GM18951 (cell line): Measurements from ENCODE around the gene SSBP3.

ENCODE experiments used
- POLR2A ChIP-seq: IDR thresholded peaks from 4 replicates; pipeline ENCODE4 v1.6.1; 2011; ENCODE audit warnings: mild to moderate bottlenecking; ENCODE audit not compliant: insufficient read length, insufficient read depth; ENCODE audit errors: extremely low read depth
- in situ Hi-C: fragments of 300-500 bp; cut with MboI; formaldehyde crosslinking; loops from one replicate; pipeline ENCODE4 v1.12.0; 2022; ENCODE audit warnings: low sequenced_read_pairs, mixed read lengths, inconsistent platforms; ENCODE audit not compliant: unreplicated experiment

SSBP3 gene

GRCh38 chr1:54417123-54417522, 10.9 kb upstream of the SSBP3 start:
- no peak for TF ChIP-seq POLR2A
- in situ Hi-C loops, result loop anchor here (10.0 kb wide), 1 partner anchor 58 kb away; no protein-coding TSS in a partner anchor

DNA sequence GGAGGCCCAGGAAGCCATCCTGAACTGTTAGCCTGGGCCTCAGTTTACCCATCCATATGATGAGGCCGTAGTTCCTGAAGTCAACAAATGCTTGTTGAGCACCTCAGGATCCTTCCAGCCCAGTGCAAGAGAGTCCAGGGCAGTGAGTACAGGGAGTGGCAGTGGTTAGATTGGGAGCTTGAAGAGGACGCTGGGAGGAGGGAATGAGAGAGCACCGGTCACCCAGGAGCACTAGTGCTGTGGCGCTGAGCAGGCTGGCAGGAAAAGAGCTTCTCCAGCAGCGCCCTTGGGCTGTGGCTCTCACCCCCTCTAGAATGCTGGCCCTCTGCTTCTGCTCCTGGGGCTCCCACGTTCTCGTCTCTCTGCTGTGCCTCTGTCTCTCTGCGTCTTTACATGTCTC, 10.2 kb upstream of the SSBP3 start:
- in situ Hi-C loops, result loop anchor here (10.0 kb wide), 1 partner anchor 58 kb away; no protein-coding TSS in a partner anchor

GRCh38 chr1:54415991-54416390, 9.8 kb upstream of the SSBP3 start:
- in situ Hi-C loops, result loop anchor here (10.0 kb wide), 1 partner anchor 59 kb away; no protein-coding TSS in a partner anchor
- no peak for TF ChIP-seq POLR2A

More for the DNA sequence above, 10.2 kb upstream of the SSBP3 start:
- TF ChIP-seq POLR2A, result no peak

GRCh38 chr1:54415533-54415932, 9.3 kb upstream of the SSBP3 start:
- in situ Hi-C loops, result loop anchor here (10.0 kb wide), 1 partner anchor 59 kb away; no protein-coding TSS in a partner anchor
- no peak for TF ChIP-seq POLR2A

DNA sequence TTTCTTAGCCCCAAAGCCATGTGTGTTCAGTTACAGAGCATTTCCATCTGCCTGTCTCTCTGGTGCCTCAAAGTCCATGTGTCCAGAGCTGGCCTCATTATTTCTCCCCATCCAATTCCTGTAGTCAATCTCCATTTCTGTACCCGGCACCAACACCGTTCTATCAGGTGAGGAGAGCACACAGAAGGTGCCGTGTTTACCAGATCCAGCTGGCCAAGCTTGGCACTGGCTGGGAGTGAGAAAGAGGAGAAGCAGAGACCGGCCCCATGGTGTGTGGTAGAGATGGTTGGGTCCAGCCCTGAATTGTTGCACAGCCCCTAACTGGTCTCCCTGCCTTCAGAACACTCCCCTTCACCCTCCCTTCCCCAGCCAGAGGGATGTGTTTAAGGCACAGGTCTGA, 7.5 kb upstream of the SSBP3 start:
- TF ChIP-seq POLR2A, result no peak
- in situ Hi-C loops, result loop anchor here (10.0 kb wide), 1 partner anchor 61 kb away; no protein-coding TSS in a partner anchor

DNA sequence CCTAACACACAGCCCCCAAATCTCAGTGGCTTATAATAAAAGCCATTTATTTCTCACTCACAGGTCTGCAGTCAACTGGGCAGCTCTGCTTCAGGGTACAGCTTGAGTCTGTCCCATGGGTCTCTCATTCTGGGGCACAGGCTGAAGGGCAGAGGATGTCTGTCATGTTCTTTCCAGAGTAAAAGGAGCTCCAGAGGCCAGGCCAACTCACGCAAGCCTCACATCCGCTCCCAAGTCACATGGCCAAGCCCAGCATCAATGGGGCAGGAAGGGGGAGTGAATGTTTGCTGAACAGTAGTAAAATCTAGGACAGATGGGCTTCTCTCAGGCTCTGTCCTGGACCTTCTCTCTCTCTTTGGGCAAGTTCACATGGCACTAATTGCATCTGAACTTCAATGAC, 7.1 kb upstream of the SSBP3 start:
- TF ChIP-seq POLR2A, result no peak
- in situ Hi-C loops, result loop anchor here (10.0 kb wide), 1 partner anchor 62 kb away; no protein-coding TSS in a partner anchor

DNA sequence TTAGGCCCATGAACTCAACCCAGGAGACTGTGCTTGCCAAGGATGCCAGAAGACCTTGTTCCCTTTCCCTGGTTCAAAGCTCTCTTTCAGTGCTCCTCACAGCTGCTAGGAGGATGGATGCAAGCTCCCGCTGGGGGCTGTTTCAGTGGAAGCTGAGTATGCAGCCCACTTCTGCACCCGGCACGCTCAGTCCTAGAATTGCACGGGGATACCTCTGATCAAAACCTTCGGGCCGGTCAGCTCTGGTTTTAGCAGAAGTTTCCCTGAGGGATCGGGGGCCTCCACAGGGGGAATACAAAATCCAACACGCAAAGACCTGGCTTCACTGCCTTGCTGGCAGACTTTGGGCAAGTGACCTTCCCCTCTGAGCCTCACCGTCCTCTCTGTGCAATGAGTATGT, 4.2 kb upstream of the SSBP3 start:
- TF ChIP-seq POLR2A, result no peak
- in situ Hi-C loops, result loop anchor here (10.0 kb wide), 1 partner anchor 64 kb away; no protein-coding TSS in a partner anchor

DNA sequence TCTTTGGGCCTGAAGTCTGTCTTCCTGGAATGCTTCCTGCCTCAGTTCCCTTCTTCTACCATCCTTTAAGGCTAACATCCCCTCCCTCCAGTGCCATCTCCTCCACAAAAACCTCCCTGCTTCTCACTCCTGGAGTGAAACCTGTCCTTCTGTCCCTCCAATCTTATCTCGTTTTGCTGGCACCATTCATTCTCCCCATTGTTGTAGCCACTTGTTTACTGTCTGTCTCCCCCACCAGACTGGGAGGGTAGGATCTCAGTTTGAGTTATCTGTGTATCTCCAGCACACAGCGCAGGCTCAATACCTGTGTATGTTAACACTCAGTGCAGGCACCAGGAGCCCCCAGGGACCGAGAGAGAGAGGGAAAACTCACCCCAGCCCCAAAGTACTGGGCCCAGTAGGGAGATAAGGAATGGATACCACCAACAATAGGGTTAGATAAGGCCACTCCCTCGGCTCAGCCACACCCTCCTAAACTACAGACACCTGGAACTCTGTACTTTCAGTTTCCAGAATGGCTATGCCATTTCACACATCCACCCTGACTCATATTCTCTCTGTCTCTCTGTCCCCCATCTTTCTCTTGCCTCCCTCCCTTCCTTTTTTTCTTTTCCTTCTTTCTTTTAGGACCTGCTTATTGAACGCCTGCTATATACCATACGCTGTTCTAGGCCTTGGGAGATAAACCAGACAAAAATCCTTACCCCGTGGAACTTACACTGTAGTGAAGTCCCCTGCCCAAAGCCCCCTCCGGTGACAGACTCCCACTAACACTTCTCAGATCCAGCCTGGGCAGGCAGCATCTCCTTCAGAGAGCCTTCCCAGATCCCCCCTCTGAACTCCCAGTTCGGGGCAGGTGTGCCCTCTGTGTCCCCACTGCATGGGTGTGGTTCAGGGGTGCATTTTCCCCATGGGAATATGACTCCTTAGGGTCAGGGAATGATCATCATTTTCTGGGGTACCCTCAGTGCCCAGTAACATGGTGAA, 3.3 kb upstream of the SSBP3 start:
- in situ Hi-C loops, result loop anchor here (10.0 kb wide), 1 partner anchor 65 kb away; no protein-coding TSS in a partner anchor
- TF ChIP-seq POLR2A, result no peak

GRCh38 chr1:54408147-54409066, 2.2 kb upstream of the SSBP3 start:
- in situ Hi-C loops, result no loop called here

GRCh38 chr1:54407404-54408146, 1.4 kb upstream of the SSBP3 start:
- in situ Hi-C loops, result no loop called here

More at GRCh38 chr1:54408147-54409066, 2.2 kb upstream of the SSBP3 start:
- no peak for TF ChIP-seq POLR2A

DNA sequence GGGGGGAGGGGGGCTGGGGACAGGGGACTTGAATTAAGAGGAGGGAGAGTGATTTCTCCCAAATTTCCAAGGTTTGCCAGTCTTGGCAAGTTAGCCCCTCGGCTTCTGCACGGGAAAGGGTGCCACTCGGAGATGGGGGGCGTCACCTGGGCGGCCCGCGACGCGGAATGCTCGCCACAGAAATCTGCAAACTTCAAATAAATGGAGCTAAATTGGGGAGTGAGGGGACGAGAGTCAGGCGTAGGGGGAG, 885 bp upstream of the SSBP3 start:
- in situ Hi-C loops, result no loop called here
- no peak for TF ChIP-seq POLR2A

More at GRCh38 chr1:54407404-54408146, 1.4 kb upstream of the SSBP3 start:
- peak; percentile 17 for TF ChIP-seq POLR2A

DNA sequence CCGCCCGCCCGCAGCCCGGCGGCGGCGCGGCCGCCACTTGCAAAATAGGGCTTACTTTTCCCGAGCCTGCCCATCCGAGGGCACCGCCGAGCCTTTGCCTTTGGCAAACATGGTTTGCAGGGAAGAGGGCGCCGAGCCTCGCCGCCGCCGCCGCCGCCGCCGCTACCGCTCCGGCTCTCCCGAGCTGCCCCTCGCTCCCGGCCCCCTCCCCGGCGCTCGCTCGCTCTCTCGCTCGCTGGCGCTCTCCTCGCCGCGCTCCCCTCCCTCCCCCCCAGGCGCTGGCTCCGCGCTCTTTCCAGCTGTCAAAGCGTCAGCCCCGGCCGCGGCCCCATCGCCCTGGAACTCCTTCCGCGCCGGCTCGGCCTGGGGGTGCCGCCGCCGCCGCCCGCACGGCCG, 298 bp downstream of the SSBP3 start:
- in situ Hi-C loops, result no loop called here
- no peak for TF ChIP-seq POLR2A
